ENCODE results near the gene MXRA7. TPM values are rescaled to one million over a fixed set of nuclear protein-coding genes. Genes with fewer than 3 reads are reported as not detected.
"Not testable (repeated sequence)": the region's sequence is repeated elsewhere in the genome, so short reads cannot be mapped to it uniquely, and the experiment has no call there.

MXRA7 gene
- total RNA-seq, 1 donor from 2014 or later, result 105 TPM

- Histone ChIP-seq H3K4me3 (no peak overlapping the region), H3K36me3 (peaks cover 82% of the 10 kb centered on the region)
- no peak for TF ChIP-seq CTCF (IDR thresholded peaks at IDR 0.05)
These were observed 5.5 kb upstream of the MXRA7 start for GRCh38 chr17:76716146-76716838.

GRCh38 chr17:76715496-76715830 is 4.7 kb upstream of the MXRA7 start:
- no peak for ATAC-seq
- no peak for TF ChIP-seq CTCF (IDR thresholded peaks at IDR 0.05)
- H3K4me1 ChIP-seq, result peaks cover 42% of the 10 kb centered on the region
- no peak for DNase-seq
- H3K27ac ChIP-seq, result peak overlapping the region; percentile 69
- intact Hi-C loops (cut with DNase I), result no loop called here
- peaks cover 74% of the 10 kb centered on the region for H3K36me3 ChIP-seq
- no peak overlapping the region for H3K4me3 ChIP-seq
- no peaks in the 10 kb centered on the region for H3K9me3 ChIP-seq
- H3K27me3 ChIP-seq (ENCODE audit: low read depth), result no peaks in the 10 kb centered on the region

More at GRCh38 chr17:76716146-76716838, 5.5 kb upstream of the MXRA7 start:
- Histone ChIP-seq H3K27ac (peak overlapping the region; percentile 77), H3K27me3 (ENCODE audit: low read depth) (no peaks in the 10 kb centered on the region), H3K9me3 (no peaks in the 10 kb centered on the region), H3K4me1 (peaks cover 38% of the 10 kb centered on the region)
- peak; percentile 73 to 91 for ATAC-seq
- intact Hi-C loops (cut with DNase I), result no loop called here
- peak; percentile 73 for DNase-seq

- Histone ChIP-seq H3K4me3 (no peak overlapping the region), H3K4me1 (peaks cover 42% of the 10 kb centered on the region), H3K27me3 (ENCODE audit: low read depth) (no peaks in the 10 kb centered on the region), H3K27ac (peak overlapping the region; percentile 69), H3K36me3 (peaks cover 69% of the 10 kb centered on the region), H3K9me3 (no peaks in the 10 kb centered on the region)
- peak; percentile 82 for TF ChIP-seq CTCF (IDR thresholded peaks at IDR 0.05)
- intact Hi-C loops (cut with DNase I), result no loop called here
- peak; percentile 25 to 34 for ATAC-seq
- DNase-seq, result peak; percentile 73
These were observed 4.2 kb upstream of the MXRA7 start for GRCh38 chr17:76714822-76715495.

- ATAC-seq (no peak), DNase-seq (no peak)
- no peaks in the 10 kb centered on the region for H3K27me3 ChIP-seq (ENCODE audit: low read depth)
- no peaks in the 10 kb centered on the region for H3K9me3 ChIP-seq
- H3K4me3 ChIP-seq, result no peak overlapping the region
- H3K27ac ChIP-seq, result no peak overlapping the region
- TF ChIP-seq CTCF (IDR thresholded peaks at IDR 0.05), result no peak
- H3K4me1 ChIP-seq, result peaks cover 42% of the 10 kb centered on the region
- H3K36me3 ChIP-seq, result peaks cover 63% of the 10 kb centered on the region
- intact Hi-C loops (cut with DNase I), result no loop called here
These were observed 3.6 kb upstream of the MXRA7 start for GRCh38 chr17:76714336-76714735.

GRCh38 chr17:76713765-76714164 is 3.0 kb upstream of the MXRA7 start:
- TF ChIP-seq CTCF (IDR thresholded peaks at IDR 0.05), result no peak
- ATAC-seq (no peak), DNase-seq (no peak)
- intact Hi-C loops (cut with DNase I), result no loop called here
- Histone ChIP-seq H3K36me3 (peaks cover 57% of the 10 kb centered on the region), H3K9me3 (no peaks in the 10 kb centered on the region), H3K4me3 (no peak overlapping the region), H3K4me1 (peaks cover 48% of the 10 kb centered on the region), H3K27me3 (ENCODE audit: low read depth) (no peaks in the 10 kb centered on the region), H3K27ac (no peak overlapping the region)

- DNase-seq; H3K4me3 ChIP-seq; H3K27ac ChIP-seq; ATAC-seq; intact Hi-C loops (cut with DNase I); H3K27me3 ChIP-seq (ENCODE audit: low read depth); H3K9me3 ChIP-seq: not testable (repeated sequence)
- peaks cover 61% of the 10 kb centered on the region for H3K4me1 ChIP-seq
- peaks cover 42% of the 10 kb centered on the region for H3K36me3 ChIP-seq
These were observed 1.6 kb upstream of the MXRA7 start for GRCh38 chr17:76712321-76712720.

GRCh38 chr17:76709951-76710862 is 558 bp downstream of the MXRA7 start:
- Histone ChIP-seq H3K36me3 (peaks cover 21% of the 10 kb centered on the region), H3K4me1 (peaks cover 48% of the 10 kb centered on the region), H3K27ac (peak overlapping the region; percentile 86), H3K4me3 (peak overlapping the region; percentile 74)
- H3K27me3 ChIP-seq (ENCODE audit: low read depth); intact Hi-C loops (cut with DNase I); H3K9me3 ChIP-seq: not testable (repeated sequence)
- DNase-seq (peak; percentile 50), ATAC-seq (peak; percentile 31 to 49)

Data from lower lobe of right lung (tissue), 2 donors.